Muscle of back (tissue), 11 donors: ENCODE measurements around the gene BCAR3. TPM values are rescaled to one million over a fixed set of nuclear protein-coding genes. Genes with fewer than 3 reads are reported as not detected.

Experiments used
- DNase-seq, 3 donors: peaks; one replicate each; pipeline versions ENCODE4 v3.0.0 to v3.0.0-alpha.2; 2013
- polyA plus RNA-seq, 10 donors: library from polyadenylated mRNA; unstranded; fragments of 120-200 nt; gene quantifications; one replicate each; pipeline ENCODE4 v1.2.1, GENCODE V29; 2013; ENCODE audit not compliant: insufficient read length in 10 of 10

BCAR3 gene
- polyA plus RNA-seq, 10 donors, result 13.5 to 20.5 (median 17.1) TPM

GRCh38 chr1:93617670-93618499 lies 63.8 kb downstream of the BCAR3 start:
- no peak for DNase-seq

GRCh38 chr1:93616996-93617669 lies 64.5 kb downstream of the BCAR3 start:
- no peak for DNase-seq

GRCh38 chr1:93616221-93616995 lies 65.2 kb downstream of the BCAR3 start:
- no peak for DNase-seq

GRCh38 chr1:93615582-93616150 lies 66.0 kb downstream of the BCAR3 start:
- peak in 1 of 3 donors; percentile 90 for DNase-seq

GRCh38 chr1:93614986-93615581 lies 66.6 kb downstream of the BCAR3 start:
- DNase-seq, result peak in 1 of 3 donors; percentile 88

GRCh38 chr1:93614541-93614940 lies 67.1 kb downstream of the BCAR3 start:
- no peak for DNase-seq

GRCh38 chr1:93613898-93614297 lies 67.7 kb downstream of the BCAR3 start:
- peak in 2 of 3 donors; percentile 67 to 82 for DNase-seq

GRCh38 chr1:93612510-93612909 lies 69.1 kb downstream of the BCAR3 start:
- no peak for DNase-seq

- DNase-seq, result peak in 1 of 3 donors; percentile 70
These were observed 70.0 kb downstream of the BCAR3 start for GRCh38 chr1:93611668-93612067.

GRCh38 chr1:93609536-93609935 lies 72.1 kb downstream of the BCAR3 start:
- no peak for DNase-seq

- DNase-seq, result peak; percentile 64 to 81 (median 70)
These were observed 73.2 kb downstream of the BCAR3 start for GRCh38 chr1:93608187-93609109.

- no peak for DNase-seq
These were observed 73.8 kb downstream of the BCAR3 start for GRCh38 chr1:93607814-93608186.

- DNase-seq, result peak in 1 of 3 donors; percentile 84
These were observed 75.7 kb downstream of the BCAR3 start for GRCh38 chr1:93605812-93606512.

GRCh38 chr1:93605026-93605568 lies 76.5 kb downstream of the BCAR3 start:
- DNase-seq, result no peak

- no peak for DNase-seq
These were observed 77.2 kb downstream of the BCAR3 start for GRCh38 chr1:93604411-93604810.

GRCh38 chr1:93603601-93604000 lies 78.0 kb downstream of the BCAR3 start:
- DNase-seq, result no peak

- DNase-seq, result no peak
These were observed 78.5 kb downstream of the BCAR3 start for GRCh38 chr1:93603106-93603505.

- DNase-seq, result no peak
These were observed 79.5 kb downstream of the BCAR3 start for GRCh38 chr1:93602101-93602500.

- DNase-seq, result no peak
These were observed 80.0 kb downstream of the BCAR3 start for GRCh38 chr1:93601686-93602085.

GRCh38 chr1:93600663-93601062 lies 81.0 kb downstream of the BCAR3 start:
- DNase-seq, result no peak
